HG03159 (cell line): ENCODE data around the gene PPP1R36.

Source experiments
- ATAC-seq: cut with Tn5 transposase; IDR thresholded peaks from one replicate; pipeline ENCODE4 v1.9.1; 2021; ENCODE audit warnings: mild to moderate bottlenecking, moderate library complexity; ENCODE audit not compliant: unreplicated experiment

Gene PPP1R36, protein sequence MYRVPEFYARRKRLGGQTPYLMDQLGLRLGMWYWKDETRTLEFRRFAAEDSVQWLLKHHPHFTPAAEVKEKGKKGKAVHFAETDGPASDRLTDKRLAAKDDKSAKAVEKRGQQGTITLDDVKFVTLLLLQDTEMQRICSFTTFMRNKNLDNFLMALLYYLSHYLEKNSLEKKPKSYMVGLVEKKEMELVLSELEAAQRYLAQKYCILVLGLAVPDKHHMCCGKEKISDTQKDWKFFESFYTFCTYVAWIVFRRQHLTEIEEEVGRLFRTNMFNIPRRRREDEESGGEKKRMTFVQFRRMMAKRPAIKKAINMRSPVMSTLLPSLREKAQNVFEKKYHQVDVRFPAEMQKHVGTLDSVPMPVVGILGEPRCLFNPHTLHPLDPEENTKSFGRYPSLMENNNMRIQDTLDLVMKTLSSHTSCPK

DNA sequence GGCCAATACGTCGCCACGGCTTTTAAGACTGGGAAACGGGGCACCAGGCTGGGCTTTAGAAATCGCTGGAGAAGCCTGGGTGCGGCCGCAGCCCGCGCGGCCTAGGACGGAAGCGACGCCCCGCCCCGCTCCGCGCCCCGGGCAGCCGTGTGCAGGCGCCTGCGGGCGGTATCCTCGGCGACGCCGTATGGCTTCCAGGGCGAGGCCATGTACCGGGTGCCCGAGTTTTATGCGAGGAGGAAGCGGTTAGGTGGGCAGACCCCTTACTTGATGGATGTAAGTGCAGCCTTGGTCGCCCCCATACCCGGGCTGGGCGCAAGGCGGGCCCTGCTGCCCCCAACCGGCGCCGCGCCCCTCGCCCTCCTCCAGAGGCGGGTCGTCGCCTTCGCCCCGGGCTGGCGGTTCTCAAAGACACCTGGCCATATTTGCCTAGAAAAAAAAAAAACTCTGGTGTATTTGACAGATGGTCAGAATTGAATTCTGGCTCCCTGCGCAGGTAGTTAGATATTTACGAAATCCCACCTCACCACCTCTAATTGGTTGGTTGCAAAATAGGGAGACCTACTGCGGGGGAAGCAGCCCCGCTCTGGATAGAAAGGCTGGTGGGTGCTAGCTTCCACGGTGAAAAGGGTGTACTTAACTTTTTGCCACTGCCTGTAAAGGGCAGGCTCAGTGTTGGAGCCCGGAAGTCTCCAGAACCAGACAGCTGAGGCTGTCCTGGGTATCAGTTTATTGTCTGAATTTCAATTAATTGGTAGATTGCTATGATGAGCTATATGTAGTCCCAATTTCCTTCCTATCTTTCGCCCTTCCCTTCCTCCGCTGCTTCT lies at the start of gene PPP1R36:
TSS of gene PPP1R36 (plus strand) at position 171 of the 830 bp plus-strand sequence. CDS start at position 208, 37 bp downstream.
- ATAC-seq: no peak

DNA sequence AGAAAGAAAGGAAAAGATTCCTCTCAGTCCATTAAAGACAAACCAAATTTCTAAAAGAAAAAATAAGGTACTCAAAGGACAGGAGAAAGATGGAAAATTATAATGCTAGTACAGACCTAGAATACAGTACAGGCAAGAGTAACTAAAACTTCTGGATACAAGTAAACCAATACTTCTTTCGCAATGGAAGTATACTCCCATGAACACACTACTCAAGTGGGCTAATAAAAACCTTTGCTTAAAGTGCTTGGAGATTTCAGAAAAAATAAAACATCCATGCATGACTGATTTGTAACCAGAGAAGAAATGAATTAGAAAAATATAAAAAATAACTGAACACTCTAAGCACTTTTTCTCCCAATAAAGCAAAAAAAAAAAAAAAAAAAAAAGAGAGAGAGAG lies 49.7 kb upstream of the PPP1R36 start:
- ATAC-seq: no peak

DNA sequence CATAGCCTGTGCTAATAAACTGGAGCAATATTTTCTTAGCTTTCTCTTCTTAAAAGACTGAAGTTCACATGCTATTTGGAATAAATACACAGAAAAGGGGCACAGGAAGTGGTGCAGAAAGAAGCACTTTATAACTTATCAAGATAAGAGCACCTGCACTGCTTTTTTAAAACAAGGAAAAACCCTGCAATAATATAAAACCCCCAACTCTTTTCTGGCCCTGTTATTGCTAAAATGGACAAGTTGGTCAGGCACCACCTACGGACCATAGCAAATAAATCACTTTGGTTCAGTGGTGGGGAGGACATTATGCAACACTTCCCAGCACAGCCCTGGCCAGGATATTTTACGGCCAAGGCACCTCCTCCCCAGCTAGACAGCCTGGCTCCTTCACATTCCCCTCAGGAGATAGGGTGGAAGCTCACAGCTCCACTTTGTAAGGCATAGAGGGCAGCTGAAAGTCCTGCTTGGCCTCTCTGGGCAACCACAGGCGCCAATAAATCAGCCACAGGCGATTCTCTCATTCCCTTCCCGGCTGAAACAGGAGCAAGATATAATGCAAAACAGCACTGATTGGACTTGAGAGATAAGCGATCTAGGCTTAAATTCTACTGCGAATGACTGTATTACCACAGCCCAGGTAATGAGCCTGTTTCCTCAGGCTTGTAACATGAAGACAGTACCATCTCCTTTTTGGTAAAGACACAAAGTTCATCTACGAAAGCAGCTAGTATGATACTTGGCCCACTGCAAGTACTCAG lies 48.2 kb upstream of the PPP1R36 start:
- no peak for ATAC-seq

DNA sequence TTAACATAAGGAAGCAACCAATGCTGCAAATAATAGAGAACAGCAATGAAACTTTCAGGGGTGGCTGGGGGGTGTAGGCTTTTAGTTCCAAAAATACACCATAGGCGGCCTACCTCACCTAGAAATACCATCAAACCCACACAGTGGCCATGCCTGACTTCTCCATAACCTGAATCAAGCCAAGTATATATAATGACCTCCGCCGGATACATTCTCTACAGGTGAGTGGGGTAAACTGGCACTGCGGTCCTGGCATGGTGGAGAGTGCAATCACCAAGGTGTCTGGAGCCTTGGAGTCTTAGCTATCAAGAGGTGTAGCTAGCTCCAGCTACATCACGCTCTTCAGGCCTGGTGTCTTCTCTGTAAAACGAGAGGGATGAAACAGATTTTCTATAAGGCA lies 47.3 kb upstream of the PPP1R36 start:
- no peak for ATAC-seq

DNA sequence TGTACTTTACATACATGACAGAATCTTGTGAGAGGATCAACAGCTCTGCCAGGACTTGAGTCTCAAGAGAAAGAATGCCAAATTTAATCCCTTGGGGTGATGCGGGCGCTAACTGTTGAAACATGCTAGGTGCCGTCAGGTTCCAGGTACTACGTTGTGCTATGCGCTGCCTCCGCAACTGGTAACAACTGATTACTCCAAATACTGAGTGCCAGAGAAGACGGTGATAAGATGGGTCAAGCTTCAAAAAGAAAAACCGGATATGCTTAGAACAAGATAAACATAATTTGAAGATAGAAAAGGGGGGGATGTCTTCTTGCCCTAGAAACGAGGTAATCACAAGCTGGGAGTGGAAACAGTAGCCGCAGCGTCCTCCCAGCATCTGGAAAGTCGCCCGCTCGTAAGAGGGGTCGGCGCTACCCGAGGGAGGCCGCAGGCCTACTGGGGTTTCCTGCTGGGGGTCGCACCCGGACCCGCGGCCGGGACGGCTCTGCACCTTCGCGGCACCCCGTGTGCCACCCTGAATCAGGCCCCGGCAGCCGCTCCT lies 46.8 kb upstream of the PPP1R36 start:
- ATAC-seq: no peak

DNA sequence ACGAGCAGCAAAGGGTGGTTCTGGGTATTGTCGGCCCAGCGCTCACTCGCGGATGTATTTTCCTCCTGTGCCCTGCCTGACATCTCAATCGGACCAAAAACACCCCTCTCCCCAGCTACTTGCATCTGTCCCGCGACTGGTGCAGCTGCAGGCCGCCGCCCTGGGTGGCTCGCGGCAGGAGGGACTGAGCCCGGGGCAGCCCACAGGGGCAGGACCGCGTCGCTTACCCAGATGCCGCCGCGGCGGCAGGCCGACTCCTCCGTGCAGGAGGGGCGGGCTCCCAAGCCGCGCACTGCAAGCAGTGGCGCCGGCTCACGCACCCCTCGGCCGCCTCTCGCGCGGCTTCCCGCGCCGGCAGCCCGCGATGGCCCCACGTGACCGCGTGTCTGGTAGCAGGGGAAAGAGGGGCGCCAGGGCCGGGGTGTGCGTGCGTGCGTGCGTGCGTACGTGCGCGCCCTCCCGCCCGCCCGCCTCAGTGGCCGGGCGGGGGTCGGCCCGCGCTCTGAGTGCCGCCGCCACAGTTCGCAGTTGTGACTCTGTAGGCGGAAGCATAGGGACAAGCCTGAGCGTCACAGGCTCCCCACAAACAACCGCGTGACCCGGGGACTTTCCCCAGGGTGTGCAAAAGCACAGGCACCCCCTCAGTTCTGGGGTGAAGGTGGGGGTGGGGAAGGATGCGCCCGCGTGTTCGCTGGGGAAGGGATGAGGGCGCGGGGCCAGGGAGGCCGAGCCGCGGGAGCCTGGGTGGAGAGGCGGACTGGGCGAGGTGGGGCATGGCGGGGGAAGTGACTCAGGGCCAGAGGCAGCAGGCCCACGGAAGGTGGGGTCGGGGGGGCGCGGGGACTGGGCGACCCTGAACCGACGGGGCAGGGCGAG lies 46.1 kb upstream of the PPP1R36 start, which contains the start of gene ZBTB25:
TSS of gene ZBTB25 (minus strand) at position 405 of the 876 bp plus-strand sequence. CDS start 13,305 bp downstream, outside the sequence.
- peak; percentile 62 for ATAC-seq

DNA sequence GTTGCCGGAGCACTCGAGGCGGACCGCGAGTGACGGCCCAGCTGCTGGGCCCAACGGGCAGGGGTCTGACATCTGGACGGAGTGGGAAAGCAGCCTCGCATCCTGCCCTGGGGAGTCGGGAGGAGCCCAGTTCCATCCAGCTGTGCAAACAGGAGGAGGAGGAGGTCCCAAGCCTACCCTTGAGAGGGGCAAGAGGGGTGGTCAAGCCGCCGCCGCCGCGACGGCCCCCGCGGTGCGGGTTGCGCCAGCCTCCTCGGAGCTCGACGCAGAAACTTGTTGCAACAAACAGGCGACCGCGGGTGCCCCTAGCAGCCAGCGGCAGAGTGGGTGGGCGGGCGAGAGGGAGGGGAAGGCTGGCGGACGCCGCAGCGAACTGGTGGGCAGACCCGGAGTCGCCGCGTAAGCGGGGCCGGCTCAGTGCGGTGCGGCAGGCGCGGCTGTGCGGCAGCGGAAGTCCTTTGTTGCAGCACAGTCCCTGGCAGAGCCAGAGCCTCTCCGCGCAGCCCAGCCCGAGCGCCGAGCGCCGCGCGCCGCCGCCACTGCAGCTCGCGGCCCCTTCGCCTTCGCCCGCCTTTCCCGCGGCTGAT lies 45.4 kb upstream of the PPP1R36 start, which contains the start of gene ZBTB1:
TSS of gene ZBTB1 (plus strand) at position 461 of the 587 bp plus-strand sequence. CDS start 16,735 bp downstream, outside the sequence.
- ATAC-seq: peak; percentile 31

DNA sequence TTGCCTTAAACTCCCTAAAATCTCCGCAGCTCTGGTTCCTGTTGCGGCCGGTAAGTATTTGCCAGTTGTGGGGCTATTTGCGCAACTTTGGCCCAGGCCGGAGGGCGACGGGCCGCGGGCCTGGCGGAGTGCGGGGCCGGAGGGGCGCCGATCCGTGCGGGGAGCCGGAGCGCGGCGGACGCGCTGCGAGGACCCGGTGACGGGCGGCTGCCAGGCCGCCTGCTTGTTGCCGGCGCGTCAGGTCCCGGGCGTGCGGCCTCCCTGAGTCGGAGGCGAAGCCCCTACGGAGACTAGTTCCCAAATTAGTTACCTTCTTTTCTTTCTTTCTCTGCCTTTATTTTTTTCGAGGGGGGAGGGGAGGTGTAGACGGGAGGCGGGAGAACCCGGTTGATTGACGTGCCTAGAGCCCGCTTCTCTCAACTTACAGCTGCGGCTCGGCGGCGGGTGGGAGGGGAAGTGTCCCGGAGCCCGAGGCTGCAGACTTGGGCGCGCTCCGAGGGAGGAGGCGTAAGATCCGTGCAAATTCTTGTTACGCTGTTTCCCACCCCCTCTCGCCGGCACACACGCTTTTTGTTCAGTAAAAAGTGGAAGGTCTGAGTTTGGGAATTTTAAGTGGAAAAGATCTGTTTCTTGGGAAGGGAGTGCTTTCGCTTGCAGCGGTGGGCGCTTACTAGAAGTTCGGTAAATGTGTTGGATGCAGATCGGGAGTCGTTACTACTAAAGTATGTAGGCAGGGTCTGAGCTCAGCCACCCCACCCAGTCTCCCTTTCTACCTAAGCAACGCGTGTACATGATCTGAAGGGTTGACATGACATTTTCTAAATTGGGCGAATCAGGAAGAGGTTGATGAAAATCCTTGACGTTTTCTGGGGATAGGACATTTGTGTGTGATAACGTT lies 44.6 kb upstream of the PPP1R36 start:
- ATAC-seq: peak; percentile 22

DNA sequence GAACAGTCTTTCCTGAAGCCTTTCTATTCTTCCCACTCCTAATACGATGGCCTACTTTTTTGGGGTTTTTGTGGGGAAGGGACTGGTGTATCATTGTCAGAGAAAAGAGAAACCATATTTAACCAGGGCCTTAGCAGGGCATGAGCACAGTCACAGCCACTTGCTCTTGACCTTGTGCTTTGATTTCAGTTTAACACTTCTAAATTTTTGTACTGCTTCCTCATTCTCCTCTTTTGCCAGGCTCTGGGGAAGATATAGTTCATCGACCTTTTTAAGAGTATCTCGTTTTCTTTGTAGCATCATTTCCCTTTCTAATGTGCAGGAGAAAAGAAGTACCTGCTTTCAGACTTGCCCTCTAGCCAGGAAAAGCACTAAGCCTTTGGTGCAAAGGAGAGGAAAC lies 43.0 kb upstream of the PPP1R36 start:
- no peak for ATAC-seq

DNA sequence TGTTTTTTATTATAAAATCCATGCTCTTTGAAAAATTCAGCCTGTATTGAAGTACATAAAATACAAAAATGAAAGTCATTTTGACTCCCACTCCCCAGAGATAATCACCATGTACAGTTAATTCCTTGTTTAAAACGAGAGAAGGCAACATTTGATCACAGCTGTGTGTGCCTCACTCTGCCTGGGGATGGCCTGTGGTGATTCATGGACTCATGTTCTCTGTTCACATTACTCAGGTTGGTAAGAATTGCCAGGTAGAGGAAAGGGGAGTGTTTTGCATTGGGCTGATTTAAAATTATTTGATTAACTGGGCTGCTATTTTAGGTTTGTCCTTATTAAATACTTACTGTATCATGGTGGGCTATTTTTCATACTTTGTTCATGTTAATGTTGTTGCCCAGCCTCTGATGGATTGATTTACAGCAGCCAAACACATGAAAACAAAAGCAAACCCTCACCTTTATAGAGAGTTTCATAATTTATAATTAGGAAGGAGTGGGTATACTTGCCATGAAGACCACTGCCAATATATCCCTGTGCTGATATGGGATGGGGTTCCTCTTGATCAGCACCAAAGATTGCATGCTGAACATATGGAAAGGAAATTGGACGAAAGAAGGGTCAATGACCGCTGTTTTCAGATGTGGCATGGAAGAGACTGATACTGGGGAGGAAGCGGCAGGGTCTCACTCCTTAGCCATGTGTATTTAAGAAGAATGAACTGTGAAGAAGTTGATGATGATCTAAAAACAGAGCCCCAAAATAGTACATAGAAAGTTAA lies 42.2 kb upstream of the PPP1R36 start:
- no peak for ATAC-seq

DNA sequence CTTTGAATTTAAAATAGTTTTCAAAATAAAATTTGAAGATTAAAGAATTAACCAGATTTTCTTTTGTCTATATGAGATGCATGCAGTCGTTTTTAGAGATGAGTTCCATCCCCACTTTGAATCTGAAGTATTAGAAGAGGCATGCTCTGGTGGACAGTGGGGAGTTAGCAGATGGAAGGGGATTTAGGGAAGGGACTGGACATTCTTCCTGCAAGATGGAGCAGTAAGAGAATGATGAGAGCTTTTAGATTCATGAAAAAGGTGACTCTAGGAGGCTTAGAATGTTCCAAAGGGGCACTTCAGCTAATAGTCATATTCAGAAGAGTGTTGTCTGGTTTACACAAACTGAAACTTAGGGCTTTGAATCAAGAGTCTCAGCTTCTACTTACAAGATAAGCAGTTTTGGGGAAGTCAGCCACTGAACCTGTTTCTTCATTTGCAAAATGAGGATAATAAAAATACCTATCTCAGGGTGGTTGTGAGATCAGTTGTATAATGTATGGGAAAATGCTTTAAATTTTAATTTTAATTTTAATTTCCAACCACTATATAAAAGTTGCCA lies 41.5 kb upstream of the PPP1R36 start:
- no peak for ATAC-seq

DNA sequence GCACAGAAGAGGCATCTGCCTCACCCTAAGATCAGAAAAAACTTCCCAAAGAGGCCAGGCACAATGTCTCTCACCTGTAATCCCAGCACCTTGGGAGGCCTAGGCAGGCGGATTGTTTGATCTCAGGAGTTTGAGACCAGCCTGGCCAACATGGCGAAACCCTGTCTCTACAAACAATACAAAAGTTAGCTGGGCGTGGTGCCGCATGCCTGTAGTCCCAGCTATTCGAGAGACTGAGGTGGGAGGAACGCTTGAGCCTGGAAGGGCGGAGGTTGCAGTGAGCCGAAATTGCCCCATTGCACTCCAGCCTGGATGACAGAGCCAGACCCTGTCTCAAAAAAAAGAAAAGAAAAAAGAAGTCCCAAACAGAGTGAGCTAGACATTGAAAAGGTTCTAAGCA lies 40.7 kb upstream of the PPP1R36 start:
- no peak for ATAC-seq

DNA sequence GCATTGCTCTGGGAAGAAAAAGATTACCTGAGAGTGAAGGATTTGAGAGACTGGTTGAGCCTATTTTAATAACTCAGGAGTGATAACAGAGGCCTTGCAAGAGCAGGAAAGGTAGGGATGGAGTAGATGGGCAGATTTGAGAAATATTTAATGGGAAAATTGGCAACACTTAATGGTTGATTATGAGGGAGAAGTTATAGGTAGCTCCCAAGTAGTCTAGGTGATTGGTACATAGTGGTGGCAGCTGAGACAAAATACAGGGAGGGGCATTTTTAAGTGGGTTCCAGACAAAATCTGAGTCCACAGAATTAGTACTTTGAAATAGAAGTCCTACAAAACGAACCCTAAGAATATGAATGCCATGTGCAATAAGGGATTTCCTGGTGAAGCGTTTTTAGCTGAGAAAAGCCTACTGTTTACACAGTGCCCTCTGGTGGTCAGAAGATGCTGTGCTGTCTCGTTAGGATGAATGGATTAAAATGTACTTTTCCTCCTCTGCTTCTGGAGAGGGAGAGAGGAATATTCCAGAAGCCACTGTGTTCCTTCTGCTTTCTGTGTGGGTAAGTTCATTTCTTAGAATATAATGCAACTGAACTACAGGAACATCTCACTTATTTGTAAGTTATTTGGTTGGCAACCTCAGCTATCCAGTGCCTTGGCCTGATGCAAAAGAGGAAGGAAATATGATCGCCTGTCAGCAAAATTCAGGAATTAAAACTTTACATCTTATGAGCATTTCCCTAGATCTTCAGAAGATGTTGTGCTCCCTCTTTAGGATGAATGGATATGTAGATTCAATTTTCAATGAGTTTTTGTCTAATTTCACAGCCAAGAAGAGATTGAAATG lies 38.7 kb upstream of the PPP1R36 start:
- ATAC-seq: no peak

DNA sequence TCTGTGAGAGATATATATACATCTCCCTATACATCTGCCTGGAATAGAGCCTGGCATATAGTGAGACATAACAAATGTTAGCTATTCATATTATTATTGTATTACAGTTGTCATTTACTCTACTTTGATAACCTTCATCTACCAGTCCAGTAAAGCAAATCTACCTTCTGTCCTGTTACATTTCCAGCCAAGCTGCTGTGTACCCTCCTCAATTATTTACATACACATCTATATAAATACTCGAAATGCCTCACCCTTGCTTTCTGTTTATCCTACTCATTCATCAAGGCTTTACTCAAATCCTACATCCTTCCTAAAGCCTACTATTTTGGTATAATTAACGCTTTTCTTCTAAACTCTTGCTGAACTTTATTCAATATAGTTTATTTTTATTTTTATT lies 36.5 kb upstream of the PPP1R36 start:
- no peak for ATAC-seq

DNA sequence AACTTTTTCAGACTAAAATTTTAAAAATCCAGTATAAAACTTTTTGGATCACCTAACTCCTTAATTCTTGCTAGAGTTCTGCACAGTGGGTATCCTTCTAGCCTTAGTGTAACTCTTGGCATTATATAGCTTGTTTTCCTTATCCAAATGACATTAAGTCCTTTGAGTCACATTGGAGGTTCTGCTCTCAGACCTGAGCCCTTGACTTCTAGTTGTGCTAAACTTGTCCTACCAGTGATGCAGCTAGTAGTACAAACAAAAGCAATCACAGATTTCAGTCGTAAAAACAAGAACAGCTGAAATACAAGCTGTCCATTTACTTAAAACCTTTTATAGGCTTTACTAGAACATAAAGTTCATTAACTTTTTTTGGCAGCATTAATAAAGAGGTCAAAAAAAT lies 34.7 kb upstream of the PPP1R36 start:
- ATAC-seq: no peak

DNA sequence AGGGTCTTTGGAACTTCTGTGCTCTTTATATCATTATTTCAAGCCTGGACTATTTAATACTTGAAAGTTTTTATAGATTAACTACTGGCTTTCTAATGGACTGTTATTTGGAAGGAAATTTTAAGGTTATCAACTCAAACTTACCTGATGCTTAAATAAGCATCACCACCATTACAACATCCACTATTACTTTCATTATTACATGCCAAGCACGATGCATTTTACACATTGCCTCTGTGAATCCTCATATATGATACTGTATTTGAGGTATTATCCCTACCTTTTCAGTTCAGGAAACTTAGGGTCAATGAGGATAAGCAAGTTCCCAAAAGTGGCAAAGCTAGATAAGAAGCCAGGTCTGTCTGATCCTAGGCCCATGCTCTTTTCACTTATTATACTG lies 32.8 kb upstream of the PPP1R36 start:
- no peak for ATAC-seq
